ENCODE data around the gene GANAB. TPM values are rescaled to one million over a fixed set of nuclear protein-coding genes. Genes with fewer than 3 reads are reported as not detected.

The GANAB gene
- 275 and 283 TPM in 2 replicates for total RNA-seq

DNA sequence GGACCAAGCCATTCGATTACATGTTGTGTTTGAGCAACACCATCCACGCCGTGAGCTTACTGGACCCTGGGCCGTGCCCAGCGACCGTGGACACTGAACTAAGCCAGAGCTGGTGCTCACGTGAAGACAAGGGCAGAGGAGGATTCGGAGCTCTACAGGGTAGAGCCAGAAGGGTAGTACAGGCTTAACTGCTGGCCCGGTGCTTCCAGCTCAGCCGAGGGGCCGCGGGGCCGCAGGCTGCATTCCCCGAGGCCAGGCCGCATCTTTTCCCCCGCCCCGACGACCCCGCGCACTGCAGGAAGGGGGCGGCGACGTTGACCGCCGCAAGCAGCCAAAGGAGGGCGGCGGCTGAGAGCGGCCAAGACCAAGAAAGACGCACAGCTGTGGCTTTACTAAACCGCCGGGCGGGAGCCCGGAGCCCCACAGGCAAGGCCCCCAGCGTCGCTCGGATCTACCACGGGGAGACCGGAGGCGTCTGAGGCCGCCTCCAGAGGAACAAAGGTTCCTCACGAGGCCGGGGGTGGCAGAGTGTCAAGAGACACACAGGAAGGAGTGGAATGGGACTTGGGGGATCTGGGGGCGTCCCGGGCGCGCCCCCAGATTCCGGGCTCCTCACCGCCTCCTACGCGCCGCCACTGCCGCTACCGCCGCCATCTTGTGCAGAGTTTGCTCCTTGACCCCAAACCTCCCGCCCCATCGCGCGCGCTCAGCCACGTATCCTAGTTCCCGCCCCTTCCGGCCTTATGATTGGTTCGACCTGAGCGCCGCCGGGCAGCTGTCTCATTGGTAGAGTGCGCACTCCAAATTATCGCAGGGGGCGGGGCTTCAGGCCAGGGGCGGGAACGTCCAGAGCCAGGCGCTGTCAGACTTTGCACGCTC, at the start of gene GANAB:
Gene GANAB (minus strand): TSS at position 668 of the 879 bp plus-strand sequence. CDS start 14 bp downstream, at position 654.
- intact Hi-C loops (cut with micrococcal nuclease), result loop anchor here (1.0 to 2.0 kb wide), 4 partner anchors 19 to 83 kb away; partner anchors contain the start of genes C11orf98, CSKMT and TTC9C

DNA sequence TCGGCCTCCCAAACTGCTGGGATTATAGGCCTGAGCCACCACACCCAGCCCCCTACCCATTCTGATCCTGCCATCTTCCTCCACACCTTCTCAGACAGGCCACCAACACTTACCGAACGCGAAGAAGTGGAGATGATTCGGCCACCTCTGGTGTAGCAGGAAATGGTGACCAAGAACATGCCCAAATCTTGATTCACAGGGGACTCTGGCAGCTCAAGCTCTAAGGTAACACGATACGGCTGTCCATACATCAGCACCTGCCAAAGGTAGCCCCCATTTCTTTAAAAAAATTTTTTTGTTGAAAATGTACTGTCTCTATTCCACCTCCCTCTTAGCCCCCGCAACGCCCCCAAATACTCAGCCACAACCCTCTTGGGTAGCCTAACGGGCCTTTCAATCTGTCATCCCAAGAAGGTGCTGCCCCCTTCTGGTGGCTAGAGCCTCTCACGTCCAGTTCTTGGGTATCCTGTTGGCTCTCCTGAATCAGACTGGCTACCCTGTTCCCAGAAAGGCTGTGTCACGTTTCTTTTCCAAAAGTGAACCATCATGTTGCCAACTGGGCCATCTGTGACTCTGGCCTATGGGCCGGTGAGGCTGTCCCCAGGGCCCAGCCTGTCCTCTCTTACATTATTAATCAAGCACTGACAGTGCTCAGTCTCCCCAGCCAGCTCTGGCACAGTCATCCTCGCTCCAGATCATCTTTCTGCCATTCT, 48.2 kb upstream of the GANAB start:
- intact Hi-C loops (cut with micrococcal nuclease), result loop anchor here (1.0 to 2.0 kb wide), 3 partner anchors 13 to 314 kb away; no protein-coding TSS in a partner anchor

DNA sequence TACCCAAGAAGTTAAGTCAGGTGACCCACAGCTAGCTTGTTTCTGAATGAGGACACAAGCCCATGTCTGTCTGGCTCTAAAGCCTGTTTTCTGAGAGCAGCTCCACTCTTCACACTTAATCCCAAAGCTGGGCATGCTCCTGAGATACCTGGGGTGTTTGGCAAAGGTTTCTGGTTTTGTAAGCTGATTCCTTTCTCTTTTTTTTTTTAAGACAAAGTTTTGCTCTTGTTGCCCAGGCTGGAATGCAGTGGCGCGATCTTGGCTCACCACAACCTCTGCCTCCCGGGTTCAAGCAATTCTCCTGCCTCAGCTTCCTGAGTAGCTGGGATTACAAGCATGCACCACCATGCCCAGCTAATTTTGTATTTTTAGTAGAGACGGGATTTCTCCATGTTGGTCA, 47.2 kb upstream of the GANAB start:
- intact Hi-C loops (cut with micrococcal nuclease), result loop anchor here (1.0 to 2.0 kb wide), 3 partner anchors 12 to 313 kb away; no protein-coding TSS in a partner anchor

DNA sequence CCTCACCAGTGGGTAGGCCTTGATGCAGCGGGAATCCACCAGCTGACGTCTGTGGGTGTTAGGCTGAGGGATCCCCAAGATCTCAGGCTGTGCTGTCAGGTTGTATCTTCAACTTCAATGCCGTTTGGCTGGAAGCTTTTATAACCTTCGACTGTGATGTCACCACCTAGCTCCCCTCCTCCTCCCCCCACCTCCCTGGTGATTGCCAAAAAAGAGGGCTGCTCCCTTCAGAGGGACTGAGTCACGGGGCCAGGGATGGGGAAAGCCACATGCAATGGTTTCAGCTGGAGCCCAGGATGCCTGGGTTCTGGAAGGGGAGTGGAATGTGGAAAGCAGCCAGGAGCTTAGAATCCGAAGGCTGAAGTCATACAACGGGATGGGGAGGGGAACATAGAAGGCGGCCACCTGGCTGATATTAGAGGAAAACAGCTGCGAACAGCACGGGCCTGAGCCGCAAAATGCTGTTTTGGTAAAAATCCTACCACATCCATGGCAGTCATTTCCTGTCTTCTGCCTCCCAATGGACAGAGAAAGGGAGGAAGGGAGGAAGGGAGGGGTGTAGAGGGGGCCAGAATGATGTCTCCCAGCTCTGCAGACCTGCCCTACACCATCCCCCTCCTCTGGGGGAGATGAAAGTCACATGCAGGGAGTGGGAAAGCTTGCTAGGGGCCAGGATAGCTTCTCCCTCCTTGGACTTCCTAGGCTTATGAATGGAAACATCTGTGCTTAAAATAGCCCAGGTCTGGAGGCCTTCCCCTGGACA, 43.2 kb upstream of the GANAB start, which contains the start of gene LRRN4CL:
Gene LRRN4CL (minus strand): TSS at position 110 of the 763 bp plus-strand sequence. CDS start 1,022 bp downstream, outside the sequence.
- intact Hi-C loops (cut with micrococcal nuclease), result no loop called here

DNA sequence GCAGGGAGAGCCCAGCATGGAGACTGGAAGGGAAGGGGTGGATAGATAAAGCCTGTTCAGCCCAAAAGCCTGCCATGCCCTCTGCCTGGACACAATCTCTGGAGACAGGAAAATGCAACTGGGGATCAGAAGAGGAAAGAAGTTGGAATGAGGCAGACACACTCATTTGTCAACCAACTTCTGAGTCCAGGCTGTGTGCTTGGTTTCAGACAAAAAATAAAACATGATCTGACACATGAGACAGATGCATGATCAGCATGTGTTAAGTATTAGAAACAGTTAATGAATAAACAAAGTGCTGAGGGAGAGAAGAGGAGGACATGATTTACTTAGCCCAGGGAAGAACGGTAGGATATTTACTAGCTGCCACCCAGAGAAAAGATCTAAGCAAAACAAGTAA, 42.1 kb upstream of the GANAB start:
- intact Hi-C loops (cut with micrococcal nuclease), result no loop called here

DNA sequence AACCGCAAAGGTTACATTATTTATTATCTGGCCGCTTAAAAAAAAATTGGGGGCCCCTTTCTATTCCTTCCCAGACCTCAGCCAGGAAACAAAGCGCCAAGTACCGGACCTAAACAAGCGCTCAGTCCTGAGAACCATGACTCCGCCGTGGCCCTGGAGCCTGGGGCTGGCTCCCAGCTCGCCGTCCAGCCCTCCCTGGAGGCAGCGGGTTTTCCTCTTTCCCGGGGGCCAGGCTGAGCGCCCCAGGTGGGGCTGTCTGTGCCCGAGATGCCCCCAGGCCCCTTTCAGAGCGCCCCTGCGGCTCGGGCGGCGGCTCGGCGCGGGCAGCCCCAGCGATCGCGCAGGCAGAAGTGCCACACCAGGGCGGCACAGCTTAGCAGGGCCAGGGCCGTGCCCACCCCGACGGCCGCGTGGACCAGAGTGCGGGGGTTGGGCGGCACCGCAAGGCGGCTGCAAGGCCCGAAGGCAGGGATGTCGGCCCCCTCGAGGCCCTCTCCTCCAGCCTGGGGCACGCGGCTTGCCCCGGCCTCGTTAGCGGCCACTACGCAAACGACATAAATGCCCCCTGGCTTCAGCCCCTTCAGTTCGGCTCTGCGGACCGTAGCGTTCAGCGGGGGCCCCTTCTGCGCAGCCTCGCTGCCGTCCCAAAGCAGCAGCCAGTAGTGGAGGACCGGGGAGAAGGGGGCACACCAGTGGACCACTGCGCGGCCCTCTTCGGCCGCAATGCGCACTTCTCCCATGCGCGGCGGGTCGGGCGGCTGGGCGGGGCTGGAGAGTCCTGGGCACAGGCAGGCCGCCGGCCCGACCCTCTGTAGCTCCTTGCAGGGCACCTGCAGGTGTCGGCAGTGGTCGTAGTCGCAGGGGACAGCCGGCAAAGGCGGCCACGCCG, 41.3 kb upstream of the GANAB start:
- intact Hi-C loops (cut with micrococcal nuclease), result no loop called here

DNA sequence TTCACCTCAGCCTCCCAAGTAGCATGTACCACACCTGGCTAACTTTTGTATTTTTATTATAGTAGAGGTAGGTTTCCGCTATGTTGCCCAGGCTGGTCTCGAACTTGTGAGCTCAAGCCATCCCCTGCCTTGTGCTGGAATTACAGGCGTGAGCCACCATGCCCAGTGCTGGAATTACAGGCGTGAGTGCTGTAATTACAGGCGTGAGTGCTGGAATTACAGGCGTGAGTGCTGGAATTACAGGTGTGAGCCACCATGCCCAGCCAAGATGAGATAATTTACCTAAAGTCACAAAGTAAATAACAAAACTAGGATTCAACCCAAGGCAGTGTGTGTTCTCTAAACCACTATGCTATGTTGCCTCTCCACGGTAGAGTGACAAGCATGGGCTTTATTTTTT, 36.1 kb upstream of the GANAB start:
- intact Hi-C loops (cut with micrococcal nuclease), result no loop called here

DNA sequence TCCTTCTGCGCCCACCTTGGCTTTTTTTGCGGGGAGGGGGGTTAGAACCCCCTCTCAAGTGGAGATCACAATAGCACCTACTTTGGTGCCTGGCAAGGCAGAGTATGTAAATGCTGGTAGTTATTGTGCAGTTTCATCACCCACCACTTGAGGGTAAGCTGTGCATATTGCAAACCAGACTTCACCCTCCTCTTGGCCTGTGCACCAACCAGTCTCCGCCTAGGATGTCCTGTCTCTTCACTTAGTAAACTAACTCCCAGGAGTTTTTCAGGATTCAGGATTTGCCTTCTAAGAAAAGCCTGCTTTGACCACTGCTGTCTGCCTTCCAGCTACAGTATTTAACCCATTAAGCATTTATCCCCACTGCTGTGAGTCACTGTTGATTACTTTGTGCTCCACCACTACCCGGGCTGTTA, 34.4 kb upstream of the GANAB start:
- intact Hi-C loops (cut with micrococcal nuclease), result loop anchor here (1.0 kb wide), 1 partner anchor 13 kb away; no protein-coding TSS in a partner anchor

DNA sequence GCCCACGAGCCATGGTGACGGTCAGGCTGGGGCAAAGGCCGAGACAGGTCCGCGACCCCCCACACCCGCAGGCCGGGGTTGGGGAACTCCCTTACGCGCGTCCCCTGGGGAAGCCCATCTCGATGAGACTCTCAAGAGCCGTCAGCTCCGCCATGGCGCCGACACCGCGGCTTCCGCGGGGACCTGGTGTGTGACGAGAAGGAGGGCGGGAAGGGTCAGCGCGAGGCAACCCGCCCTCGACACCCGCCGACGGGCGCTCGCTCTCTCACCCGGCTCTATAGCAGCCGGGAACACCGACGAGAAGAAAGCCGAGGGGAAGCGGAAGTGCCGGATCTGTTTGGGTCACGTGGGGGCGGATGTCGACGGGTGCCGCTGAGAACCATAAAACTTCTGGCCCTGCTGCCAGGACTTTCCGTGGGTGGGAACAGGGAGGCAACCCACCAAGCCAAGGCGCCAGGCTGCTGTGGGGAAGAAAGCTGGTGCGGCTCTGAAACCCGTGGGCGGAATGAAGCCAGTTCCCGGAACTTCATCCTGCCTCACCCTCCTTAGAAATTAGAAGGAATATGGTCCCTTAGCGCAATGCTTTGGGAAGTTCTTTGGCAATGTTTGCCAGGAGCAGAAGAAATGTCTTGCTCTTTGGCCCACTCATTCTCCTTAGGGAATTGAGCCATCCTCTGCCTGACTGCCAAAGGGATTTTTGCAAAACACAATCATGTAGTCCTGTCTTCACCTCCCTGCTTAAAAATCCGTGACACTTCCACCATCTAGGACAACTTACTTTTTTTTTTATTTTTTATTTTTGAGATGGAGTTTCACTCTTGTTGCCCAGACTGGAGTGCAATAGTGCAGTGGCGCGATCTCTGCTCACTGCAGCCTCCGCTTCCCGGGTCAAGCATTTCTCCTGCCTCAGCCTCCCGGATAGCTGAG, 32.6 kb upstream of the GANAB start, which contains the start of gene UBXN1:
Gene UBXN1 (minus strand): TSS at position 304 of the 927 bp plus-strand sequence. CDS start 150 bp downstream, at position 154.
- intact Hi-C loops (cut with micrococcal nuclease), result loop anchor here (1.0 to 10.0 kb wide), 4 partner anchors 8 to 254 kb away; partner anchors contain the start of genes C11orf98, CSKMT, INTS5 and UQCC3

DNA sequence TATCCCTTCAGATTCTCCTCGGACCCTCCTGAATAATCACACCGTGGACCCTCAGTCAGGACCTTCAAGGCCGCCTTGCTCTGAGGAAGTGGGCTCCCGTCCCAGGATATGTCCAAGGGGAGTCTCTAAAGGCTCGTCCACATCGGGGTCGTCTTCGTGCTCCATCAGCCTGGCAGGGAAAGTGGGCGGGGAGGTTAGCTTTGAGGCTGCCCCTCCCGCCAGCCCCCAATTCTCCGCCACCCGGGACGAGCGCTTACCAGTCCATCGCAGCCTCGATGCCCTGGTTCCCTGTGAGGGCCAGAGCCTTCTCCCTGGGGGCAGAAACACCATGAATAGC, 32.0 kb upstream of the GANAB start:
- intact Hi-C loops (cut with micrococcal nuclease), result loop anchor here (2.0 to 10.0 kb wide), 3 partner anchors 14 to 254 kb away; partner anchors contain the start of genes C11orf98, CSKMT and INTS5

DNA sequence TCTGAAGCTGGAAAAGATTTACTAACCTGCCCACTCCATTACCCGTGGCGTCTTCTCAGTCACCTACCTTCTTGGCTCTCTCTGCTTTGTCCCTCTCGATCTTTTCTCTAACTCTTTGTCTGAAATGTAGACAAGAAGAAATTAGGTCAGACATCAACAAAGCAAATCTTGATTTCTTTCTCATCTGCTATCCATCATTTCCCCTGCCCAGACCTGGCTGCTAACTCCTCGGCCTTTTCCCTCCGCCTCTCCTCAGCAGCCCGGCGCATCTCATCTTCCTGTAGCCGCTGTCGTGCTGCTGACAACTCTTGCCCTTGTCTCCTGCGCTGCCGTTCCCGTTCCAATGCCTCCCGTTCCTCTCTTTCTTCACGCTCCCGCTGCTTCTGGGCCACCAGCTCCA, 31.3 kb upstream of the GANAB start:
- intact Hi-C loops (cut with micrococcal nuclease), result loop anchor here (2.0 to 10.0 kb wide), 3 partner anchors 13 to 253 kb away; partner anchors contain the start of genes C11orf98, CSKMT and INTS5

DNA sequence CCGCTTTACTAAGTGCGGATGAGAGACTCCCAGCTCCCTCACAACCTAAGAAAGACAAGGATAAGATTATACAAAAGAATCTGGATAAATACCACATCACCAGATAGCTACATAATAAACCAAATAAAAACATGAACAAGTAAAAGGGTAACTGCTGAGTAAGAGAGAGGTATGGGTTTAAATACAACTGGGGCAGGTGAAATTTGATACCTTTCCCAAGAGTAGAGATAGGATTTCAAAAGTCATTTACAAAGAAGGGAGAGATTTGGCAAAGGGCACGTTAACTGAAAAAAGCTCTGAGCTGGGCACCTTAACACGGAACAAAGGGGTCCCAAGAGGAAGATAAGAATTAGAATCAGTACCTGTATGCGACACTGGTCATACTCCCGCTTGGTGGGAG, 30.7 kb upstream of the GANAB start:
- intact Hi-C loops (cut with micrococcal nuclease), result loop anchor here (10.0 kb wide), 1 partner anchor 252 kb away; no protein-coding TSS in a partner anchor

DNA sequence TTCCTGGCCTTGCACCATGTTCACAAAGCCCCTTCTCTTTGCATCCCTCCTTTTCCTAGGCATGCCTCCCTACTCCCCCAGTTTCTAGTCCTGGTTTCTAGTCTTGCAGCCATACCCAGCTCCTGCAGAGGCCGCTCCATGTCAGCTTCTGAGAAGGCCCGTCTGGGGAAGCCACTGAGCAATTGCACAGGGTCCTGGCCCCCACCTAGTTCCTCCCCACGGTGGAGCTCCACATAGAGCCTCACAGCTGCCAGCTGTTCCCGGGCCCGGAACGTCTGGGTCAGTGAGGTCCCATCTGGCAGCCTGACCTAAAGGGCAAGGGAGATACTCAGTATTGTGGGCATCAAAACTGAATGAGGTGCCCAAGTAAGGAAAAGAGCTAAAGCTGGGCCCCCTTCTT, 30.3 kb upstream of the GANAB start:
- intact Hi-C loops (cut with micrococcal nuclease), result loop anchor here (10.0 kb wide), 1 partner anchor 252 kb away; no protein-coding TSS in a partner anchor

DNA sequence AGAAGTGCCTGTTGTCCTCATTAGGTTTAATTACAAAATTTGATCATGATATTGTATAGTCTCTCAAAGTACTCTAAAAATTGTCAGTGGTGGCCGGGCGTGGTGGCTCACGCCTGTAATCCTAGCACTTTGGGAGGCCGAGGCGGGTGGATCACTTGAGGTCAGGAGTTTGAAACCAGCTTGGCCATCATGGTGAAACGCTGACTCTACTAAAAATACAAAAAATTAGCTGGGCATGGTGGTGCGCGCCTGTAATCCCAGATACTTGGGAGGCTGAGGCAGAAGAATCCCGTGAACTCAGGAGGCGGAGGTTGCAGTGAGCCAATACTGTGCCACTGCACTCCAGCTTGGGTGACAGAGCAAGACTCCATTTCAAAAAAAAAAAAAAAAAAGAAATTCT, 29.0 kb upstream of the GANAB start:
- intact Hi-C loops (cut with micrococcal nuclease), result loop anchor here (10.0 kb wide), 1 partner anchor 251 kb away; no protein-coding TSS in a partner anchor

DNA sequence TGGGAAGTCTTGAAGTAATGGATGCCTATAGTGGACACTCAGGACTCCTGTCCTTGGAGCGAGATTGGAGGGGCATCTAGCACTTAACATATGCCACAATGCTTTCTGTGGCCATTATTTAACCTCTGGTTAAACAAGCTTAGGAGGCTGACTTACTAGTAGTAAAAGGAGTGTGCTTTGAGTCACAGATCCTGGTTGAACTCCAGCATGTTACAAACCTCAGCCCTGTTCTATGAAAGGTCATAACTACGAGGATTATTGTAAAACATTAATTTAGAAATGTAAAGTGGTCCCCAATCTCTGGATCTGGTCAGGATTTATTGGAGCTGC, 26.7 kb upstream of the GANAB start:
- intact Hi-C loops (cut with micrococcal nuclease), result loop anchor here (5.0 to 10.0 kb wide), 2 partner anchors 34 to 248 kb away; partner anchors contain the start of genes BSCL2 and GNG3

DNA sequence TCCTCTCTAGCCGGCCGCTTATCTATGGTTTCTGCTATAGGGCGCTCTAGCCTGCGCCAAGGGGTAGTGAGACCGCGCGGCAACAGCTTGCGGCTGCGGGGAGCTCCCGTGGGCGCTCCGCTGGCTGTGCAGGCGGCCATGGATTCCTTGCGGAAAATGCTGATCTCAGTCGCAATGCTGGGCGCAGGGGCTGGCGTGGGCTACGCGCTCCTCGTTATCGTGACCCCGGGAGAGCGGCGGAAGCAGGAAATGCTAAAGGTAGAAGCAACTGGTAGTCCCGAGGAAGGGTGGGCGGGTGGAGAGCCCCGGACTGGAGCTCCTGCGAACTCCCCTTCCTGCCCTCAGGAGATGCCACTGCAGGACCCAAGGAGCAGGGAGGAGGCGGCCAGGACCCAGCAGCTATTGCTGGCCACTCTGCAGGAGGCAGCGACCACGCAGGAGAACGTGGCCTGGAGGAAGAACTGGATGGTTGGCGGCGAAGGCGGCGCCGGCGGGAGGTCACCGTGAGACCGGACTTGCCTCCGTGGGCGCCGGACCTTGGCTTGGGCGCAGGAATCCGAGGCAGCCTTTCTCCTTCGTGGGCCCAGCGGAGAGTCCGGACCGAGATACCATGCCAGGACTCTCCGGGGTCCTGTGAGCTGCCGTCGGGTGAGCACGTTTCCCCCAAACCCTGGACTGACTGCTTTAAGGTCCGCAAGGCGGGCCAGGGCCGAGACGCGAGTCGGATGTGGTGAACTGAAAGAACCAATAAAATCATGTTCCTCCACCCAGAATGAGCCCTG, 25.4 kb upstream of the GANAB start, which contains the start of the genes LBHD1 and UQCC3:
Gene LBHD1 (minus strand): TSS at position 660 of the 782 bp plus-strand sequence. CDS start 2,236 bp downstream, outside the sequence.
Gene UQCC3 (plus strand): TSS at position 66 of the 782 bp plus-strand sequence. CDS start 73 bp downstream, at position 139.
- intact Hi-C loops (cut with micrococcal nuclease), result loop anchor here (1.0 to 10.0 kb wide), 4 partner anchors 8 to 247 kb away; partner anchors contain the start of genes BSCL2, GNG3, INTS5 and UBXN1

DNA sequence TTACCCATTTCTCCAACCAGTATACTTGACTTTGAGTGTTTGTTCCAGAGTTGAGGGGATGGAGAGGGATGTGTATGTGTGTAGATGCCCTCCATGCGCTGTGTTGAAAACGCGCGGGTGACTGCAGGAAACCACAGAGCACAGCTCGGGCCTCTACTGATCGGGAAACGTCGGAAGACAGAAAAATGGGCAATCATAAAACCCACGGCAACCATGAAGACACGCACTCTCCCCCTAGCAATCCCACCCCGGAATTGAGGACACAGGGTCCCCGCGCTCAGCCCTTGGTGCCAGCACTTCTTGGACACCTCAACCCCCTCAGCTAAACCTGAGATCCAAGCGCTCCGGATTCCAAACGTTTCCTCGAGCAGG, 24.8 kb upstream of the GANAB start:
- intact Hi-C loops (cut with micrococcal nuclease), result loop anchor here (1.0 to 10.0 kb wide), 4 partner anchors 8 to 246 kb away; partner anchors contain the start of genes BSCL2, GNG3, INTS5 and UBXN1

Measured in T-helper 2 cell treated with Interferon-gamma antibody and Interleukin-4, amounts not matched to agents 100 ng/mL and 5 ng/mL, for 36 hours (primary cell).